Suppressor macrophage treated with lipopolysaccharide for 1 hour (primary cell): Measurements from ENCODE around the gene BIRC7.

Experiments used
- DNase-seq, 3 donors: peaks; one replicate each; pipeline ENCODE4 v3.0.0-alpha.2; 2020 to 2022

The BIRC7 gene

DNA sequence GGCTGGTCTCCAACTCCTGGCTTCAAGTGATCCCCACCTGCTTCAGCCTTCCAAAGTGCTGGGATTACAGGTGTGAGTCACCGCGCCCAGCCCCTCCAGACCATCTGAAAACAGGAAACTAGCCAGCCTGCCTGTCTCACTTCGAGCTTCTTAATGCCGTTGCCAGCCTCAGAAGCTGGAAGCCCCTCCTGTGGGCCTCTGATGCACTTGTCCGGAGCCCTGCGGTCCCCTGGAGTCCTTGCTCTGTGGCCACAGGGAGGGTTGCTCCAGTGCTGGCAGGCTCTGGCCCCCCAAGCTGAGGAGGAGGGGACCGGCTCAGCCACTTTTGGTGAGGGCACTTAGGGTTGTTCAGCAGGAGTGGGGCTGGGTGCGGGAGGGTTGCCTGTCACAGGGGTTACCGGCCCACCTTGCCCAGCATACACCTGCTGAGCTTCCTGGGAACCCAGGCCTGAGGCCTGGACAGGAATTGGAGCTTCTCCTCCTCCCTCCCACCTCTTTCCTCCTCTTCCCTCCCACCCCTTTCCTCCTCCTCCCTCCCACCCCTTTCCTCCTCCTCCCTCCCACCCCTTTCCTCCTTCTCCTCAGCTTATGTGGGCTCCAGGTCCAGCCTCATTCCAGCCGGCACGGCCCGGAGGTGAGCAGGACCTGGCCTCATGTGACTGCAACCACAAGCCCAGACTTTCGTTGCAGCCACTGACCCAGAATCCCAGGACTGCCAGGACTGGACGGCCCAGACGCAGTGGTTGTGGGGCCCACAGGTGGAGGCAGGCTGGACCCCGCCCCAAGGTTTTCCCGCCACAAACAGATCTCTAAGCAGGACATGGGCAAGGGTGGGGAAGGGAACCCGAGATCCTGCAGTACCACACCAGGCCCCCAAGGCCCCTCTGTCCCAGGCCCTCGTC lies 9.4 kb upstream of the BIRC7 start:
- no peak for DNase-seq

DNA sequence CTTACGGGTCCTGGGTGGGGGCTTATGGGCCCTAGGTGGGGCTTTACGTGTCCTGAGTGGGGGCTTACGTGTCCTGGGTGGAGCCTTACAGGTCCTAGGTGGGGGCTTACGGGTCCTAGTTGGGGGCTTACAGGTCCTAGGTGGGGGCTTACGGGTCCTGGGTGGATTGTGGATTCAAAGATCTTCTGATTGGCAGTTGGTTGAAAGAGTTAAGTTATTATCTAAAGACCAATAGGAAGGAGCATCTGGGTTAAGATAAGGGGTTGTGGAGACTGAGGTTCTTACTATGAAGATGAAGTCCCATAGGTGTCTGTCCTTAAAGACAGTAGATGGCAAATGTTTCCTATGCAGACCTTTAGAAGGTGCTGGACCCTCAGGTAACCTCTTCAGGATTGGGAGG lies 8.4 kb upstream of the BIRC7 start:
- no peak for DNase-seq

DNA sequence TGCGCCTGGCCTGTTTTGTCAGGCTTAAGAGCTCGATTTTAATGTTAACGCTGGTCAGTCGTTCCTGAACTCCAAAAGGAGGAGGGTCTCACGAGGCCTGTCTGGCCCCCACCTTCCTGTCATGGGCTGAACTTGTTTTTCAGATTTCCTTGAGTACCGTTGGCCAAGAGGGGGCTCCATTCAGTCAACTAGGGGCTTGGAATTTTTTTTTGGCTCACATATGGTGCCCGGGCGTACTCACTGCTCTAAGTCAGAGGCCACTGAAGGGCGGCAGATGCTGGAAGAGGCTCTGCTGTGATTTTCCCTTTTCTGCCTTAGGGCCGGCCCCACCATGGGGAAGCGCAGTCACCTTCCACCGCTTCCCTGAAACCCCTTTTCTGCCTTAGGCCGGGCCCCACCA lies 6.9 kb upstream of the BIRC7 start:
- no peak for DNase-seq

DNA sequence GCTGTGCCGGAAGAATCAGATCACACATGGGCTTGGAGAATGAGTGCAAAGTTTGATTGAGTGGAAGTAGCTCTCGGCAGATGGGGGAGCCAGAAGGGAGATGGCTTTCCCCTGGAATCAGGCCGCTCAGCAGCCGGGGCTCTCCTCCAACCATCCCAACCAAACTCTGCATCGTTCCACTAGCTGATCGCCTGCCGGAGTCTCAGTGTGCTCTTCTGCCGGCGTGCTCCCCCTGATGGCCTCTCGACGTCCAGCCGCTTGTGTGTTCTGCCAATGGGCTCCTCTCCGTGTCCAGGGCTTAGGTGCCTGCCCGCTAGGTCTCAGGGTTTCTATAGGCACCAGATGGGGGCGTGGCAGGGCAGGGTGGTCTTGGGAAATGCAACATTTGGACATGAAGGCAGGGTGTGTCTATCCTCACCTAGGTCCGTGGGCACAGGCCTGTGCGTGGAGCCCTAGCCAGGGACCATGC lies 4.9 kb upstream of the BIRC7 start:
- DNase-seq, result peak; percentile 31 to 59 (median 38)

DNA sequence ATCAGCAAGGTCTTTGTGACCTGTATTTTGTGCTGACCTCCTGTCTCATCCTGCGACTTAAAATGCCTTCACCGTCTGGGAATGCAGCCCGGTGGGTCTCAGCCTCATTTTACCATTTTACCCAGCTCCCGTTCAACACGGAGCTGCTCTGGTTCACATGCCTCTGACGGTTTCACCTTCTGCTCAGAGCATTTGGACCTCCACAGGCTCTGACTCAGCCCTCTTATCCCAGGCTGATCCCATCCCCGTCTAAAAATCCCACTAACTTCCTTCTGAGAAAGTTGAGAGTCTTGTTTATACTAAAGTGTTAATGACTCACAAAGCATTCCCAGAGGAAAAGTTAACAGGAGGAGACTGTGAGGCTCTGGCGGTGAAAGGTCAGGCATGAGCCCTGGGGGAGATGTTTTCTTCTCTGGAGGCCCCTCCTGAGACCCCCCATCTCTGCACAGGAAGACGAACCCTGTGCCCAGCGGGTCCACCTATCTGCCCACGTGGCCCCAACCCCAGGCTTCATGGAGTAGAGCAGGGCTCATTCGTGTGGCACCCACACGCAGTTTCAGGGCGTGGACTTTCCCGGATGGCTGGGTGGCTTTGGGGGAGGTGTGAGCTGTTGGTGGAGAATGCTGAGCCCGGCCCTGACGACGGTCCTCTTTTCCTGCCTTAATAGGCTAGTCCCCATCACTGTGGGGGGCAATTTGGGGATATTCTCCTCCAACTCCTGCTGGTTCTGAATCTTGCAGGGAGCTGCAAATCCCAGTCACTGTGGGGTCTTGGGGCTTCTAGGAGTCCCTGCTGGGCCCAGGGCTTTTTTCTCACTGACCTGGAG lies 3.3 kb upstream of the BIRC7 start:
- DNase-seq, result no peak

- no peak for DNase-seq
Measured at GRCh38 chr20:63233061-63233344, 2.7 kb upstream of the BIRC7 start.

DNA sequence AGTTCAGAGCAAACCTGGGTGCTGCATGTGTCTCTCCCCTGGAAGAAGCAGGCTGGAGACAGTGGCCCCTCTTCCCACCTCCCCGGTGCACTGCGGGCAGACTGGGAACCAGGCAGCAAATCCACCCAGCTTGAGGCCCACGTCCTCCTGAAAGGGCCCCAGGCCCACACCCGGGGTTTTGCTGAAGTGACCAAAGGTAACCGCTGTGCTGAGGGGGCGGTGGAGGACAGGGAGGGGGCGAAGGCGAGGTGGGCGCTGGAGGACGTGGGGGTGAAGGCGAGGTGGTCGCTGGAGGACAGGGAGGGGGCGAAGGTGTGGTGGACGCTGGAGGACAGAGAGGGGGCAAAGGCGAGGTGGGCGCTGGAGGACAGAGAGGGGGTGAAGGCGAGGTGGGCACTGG lies 1.8 kb upstream of the BIRC7 start:
- DNase-seq, result no peak

GRCh38 chr20:63234693-63235398 lies 859 bp upstream of the BIRC7 start:
- no peak for DNase-seq

- DNase-seq, result no peak
Measured at GRCh38 chr20:63236116-63236837, 572 bp downstream of the BIRC7 start.

- no peak for DNase-seq
Measured at GRCh38 chr20:63238031-63238430, 2.3 kb downstream of the BIRC7 start.

- DNase-seq, result no peak
Measured at GRCh38 chr20:63238514-63239125, 2.9 kb downstream of the BIRC7 start.

DNA sequence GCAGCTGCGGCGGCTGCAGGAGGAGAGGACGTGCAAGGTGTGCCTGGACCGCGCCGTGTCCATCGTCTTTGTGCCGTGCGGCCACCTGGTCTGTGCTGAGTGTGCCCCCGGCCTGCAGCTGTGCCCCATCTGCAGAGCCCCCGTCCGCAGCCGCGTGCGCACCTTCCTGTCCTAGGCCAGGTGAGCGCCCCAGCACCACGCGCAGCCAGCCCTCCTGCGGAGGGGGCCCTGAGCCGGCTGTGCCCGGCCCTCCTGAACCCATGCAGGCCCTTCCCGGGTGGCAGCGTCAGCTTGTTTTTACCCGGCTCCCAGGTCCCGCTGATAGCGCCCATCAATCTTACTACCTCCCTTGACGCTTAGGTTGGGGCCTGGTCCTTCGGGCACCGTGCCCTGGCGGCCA lies 3.7 kb downstream of the BIRC7 start:
- DNase-seq, result no peak

GRCh38 chr20:63240004-63240403 lies 4.3 kb downstream of the BIRC7 start:
- DNase-seq, result no peak

GRCh38 chr20:63241272-63241671 lies 5.6 kb downstream of the BIRC7 start:
- no peak for DNase-seq

- no peak for DNase-seq
Measured at GRCh38 chr20:63242736-63243135, 7.0 kb downstream of the BIRC7 start.

DNA sequence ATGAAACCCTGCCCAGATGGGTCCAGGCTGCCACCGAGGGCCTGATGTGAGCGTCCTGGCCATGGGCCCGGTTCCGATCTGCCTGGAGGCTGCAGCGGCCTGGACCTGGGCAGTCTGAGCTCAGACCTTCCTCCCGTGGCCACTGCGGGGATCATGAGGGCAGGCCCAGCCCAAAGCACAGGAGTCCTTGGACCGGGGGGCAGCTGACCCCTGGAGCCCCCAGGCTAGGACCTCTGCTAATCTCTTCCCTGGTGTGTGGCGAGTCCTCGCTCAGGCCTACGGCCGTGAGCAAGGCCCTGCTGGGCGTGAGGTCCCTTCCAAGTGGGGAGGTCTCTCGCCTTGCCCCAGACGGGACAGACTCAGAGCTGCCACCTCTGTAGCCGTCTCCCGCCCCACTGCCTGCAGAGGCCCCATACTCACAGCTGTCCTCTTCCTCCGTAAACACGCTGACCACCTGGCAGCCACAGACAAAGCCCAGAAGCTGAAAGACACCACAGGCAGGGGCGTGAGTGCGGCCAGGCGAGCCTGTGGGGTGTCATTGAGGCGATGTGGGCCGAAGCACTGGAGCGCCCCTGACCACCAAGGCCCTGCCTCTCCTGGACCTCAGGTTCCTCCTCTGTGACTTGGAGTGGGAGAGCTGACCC lies 8.0 kb downstream of the BIRC7 start:
- no peak for DNase-seq

DNA sequence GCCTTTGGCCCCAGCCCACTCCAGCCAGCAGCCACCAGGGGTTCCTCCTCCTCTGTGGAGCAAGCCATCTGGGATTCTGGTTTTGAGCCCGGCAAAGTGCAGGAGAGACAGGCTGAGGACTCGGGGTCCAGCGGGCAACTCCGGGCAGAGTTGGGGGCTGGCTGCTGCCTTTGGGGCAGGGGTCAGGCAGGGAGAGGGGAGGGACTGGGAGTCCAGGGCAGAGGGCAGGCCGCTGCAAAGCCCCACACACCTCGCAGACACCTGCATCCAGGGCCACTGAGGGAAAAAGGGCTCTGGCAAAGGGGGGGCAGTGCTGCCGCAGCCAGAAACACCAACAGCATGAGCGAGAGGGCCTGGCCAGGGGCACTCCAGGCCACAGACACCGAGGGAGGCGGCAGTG lies 8.8 kb downstream of the BIRC7 start:
- no peak for DNase-seq

DNA sequence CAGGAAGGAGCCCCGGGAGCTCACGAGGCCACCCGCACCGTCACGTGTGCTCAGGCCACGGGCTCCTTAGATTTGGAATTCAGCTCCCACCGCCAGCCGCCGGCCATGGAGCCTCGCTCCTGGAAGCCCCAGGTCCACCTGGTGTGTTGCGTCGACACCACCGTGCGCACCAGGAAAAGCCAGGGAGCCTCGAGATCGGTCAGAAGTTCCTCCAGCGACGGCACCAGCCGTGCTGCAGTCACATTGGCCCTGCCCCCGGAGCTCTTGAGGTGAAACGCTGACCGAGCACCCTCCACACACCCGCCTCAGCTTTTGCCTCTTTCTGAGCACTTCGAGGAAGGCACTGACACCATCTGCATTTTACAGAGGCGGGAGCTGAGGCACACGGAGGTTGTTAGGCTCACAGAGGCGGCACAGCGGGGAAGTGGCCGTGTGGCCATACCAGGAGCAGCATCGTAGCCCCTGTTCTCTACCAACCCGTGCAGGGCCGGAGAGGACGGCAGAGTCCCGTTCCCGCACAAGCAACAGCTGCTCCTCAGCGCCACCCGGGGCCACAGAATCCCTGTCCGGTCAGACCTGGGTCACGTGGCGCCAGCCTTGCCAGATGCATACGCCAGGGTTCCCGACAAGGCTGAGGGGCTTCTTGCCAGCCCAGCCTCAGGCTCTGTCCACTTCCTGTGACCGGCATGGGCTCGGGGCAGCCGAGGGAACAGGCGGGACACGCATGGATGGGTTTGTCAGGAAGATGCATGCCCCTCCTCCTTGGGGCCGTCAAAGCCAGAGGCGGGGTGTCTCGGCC lies 11.0 kb downstream of the BIRC7 start:
- no peak for DNase-seq

- no peak for DNase-seq
Measured at GRCh38 chr20:63247671-63248228, 12.0 kb downstream of the BIRC7 start.

- no peak for DNase-seq
Measured at GRCh38 chr20:63248835-63249591, 13.3 kb downstream of the BIRC7 start.
